SK-N-SH (cell line): Measurements from ENCODE around the gene PRR22. TPM values are rescaled to one million over a fixed set of nuclear protein-coding genes. Genes with fewer than 3 reads are reported as not detected.
A peak's percentile ranks its signal among the peaks of the same experiment; 100 is the strongest.

Experiments used
- CTCF ChIA-PET: fragments of 300-600, 350-600 bp; formaldehyde crosslinking; extraction: SDS; loops from one replicate; lab custom pipeline; 2021; lab: Yijun Ruan, JAX
- POLR2A ChIA-PET: fragments of 350-600 bp; sonication (Branson Sonifier 250); formaldehyde crosslinking; extraction: SDS; loops from one replicate; lab custom pipeline; 2020; ENCODE audit warnings: antibody characterized with exemption, inconsistent platforms; lab: Yijun Ruan, JAX
- DNase-seq: peaks from one replicate; pipeline ENCODE4 v3.0.0; 2012
- H2AFZ ChIP-seq: fragments of 200-600 bp; sonication (generic); 2 replicates; pipeline ENCODE4 v1.8.1; 2016; ENCODE audit warnings: antibody characterized with exemption, mild to moderate bottlenecking, low read depth
- H3F3A ChIP-seq: fragments of 200-600 bp; sonication (generic); replicated peaks from 2 replicates; pipeline ENCODE3; 2016; ENCODE audit warnings: antibody characterized with exemption, mild to moderate bottlenecking; ENCODE audit not compliant: insufficient read depth
- H3K27ac ChIP-seq, 2 experiments: fragments of 200-500 bp in 1 of 2; fragments of 200-600 bp in 1 of 2; sonication (Bioruptor generic) in 1 of 2; sonication (generic), shearing (Covaris generic) in 1 of 2; 2 replicates each; pipeline versions ENCODE4 v1.5.1 to v1.6.1; 2014 to 2016; ENCODE audit warnings: low read depth in 2 of 2, inconsistent platforms in 1 of 2, low read length in 1 of 2, mild to moderate bottlenecking in 1 of 2, mixed read lengths in 1 of 2
- H3K27me3 ChIP-seq: fragments of 200-600 bp; sonication (generic), shearing (Covaris generic); 2 replicates; pipeline ENCODE4 v1.6.1; 2016; ENCODE audit warnings: mixed run types; ENCODE audit not compliant: insufficient read depth
- H3K36me3 ChIP-seq, 2 experiments: fragments of 200-500 bp in 1 of 2; fragments of 200-600 bp in 1 of 2; sonication (Bioruptor generic) in 1 of 2; sonication (generic) in 1 of 2; replicated peaks in 1 of 2; 2 replicates each; pipeline versions ENCODE3 to v1.5.1; 2014 to 2016; ENCODE audit warnings: low read length in 1 of 2, mild to moderate bottlenecking in 1 of 2; ENCODE audit not compliant: insufficient read depth in 2 of 2, control insufficient read depth in 1 of 2
- H3K4me1 ChIP-seq, 2 experiments: fragments of 200-500 bp in 1 of 2; fragments of 200-600 bp in 1 of 2; sonication (Bioruptor generic) in 1 of 2; sonication (generic), shearing (Covaris generic) in 1 of 2; 2 replicates each; pipeline versions ENCODE4 v1.5.1 to v1.6.1; 2014 to 2016; ENCODE audit warnings: low read depth in 1 of 2, low read length in 1 of 2, mixed run types in 1 of 2; ENCODE audit not compliant: insufficient read depth in 2 of 2, control insufficient read depth in 1 of 2
- H3K4me2 ChIP-seq: fragments of 200-600 bp; sonication (generic), shearing (Covaris generic); 2 replicates; pipeline ENCODE4 v1.6.1; 2017; ENCODE audit warnings: mixed run types
- H3K4me3 ChIP-seq, 2 experiments: fragments of 200-500 bp in 1 of 2; fragments of 200-600 bp in 1 of 2; sonication (Bioruptor generic) in 1 of 2; sonication (generic), shearing (Covaris generic) in 1 of 2; 2 replicates each; pipeline versions ENCODE4 v1.5.1 to v1.8.1; 2014 to 2016; ENCODE audit warnings: low read depth in 2 of 2, inconsistent platforms in 1 of 2, low read length in 1 of 2, mild to moderate bottlenecking in 1 of 2, mixed read lengths in 1 of 2, moderate library complexity in 1 of 2
- H3K79me2 ChIP-seq: fragments of 200-600 bp; sonication (generic); 2 replicates; pipeline ENCODE4 v1.8.1; 2017; ENCODE audit warnings: mild to moderate bottlenecking; ENCODE audit not compliant: insufficient read depth
- H3K9ac ChIP-seq: fragments of 200-600 bp; sonication (generic); 2 replicates; pipeline ENCODE4 v1.6.1; 2017; ENCODE audit warnings: mixed run types
- H3K9me2 ChIP-seq: fragments of 200-600 bp; sonication (generic); 2 replicates; pipeline ENCODE4 v1.6.1; 2017; ENCODE audit warnings: mixed run types
- H3K9me3 ChIP-seq: fragments of 200-600 bp; sonication (generic); 2 replicates; pipeline ENCODE4 v1.6.1; 2017; ENCODE audit warnings: mixed run types, mild to moderate bottlenecking, moderate library complexity
- H4K20me1 ChIP-seq: fragments of 200-600 bp; sonication (generic); 2 replicates; pipeline ENCODE4 v1.6.1; 2017; ENCODE audit warnings: mild to moderate bottlenecking, mixed run types; ENCODE audit not compliant: insufficient read depth
- CHD2 ChIP-seq: fragments of 150-350 bp; IDR thresholded peaks from 2 replicates; pipeline ENCODE4 v1.6.1; 2018; ENCODE audit warnings: low read length; ENCODE audit not compliant: partially characterized antibody
- EZH2phosphoT487 ChIP-seq: fragments of 200-600 bp; sonication (generic); IDR thresholded peaks from 2 replicates; pipeline ENCODE4 v1.6.1; 2017; ENCODE audit warnings: low read depth, mixed run types, mild to moderate bottlenecking, antibody characterized with exemption, moderate library complexity, borderline replicate concordance
- FOXM1 ChIP-seq: IDR thresholded peaks from 2 replicates; pipeline ENCODE4 v1.4.0; 2012; ENCODE audit warnings: low read depth, mild to moderate bottlenecking
- GABPA ChIP-seq: IDR thresholded peaks from 2 replicates; pipeline ENCODE4 v1.4.0; 2012; ENCODE audit warnings: low read depth, mild to moderate bottlenecking
- GATA2 ChIP-seq: sonication (generic); formaldehyde crosslinking; IDR thresholded peaks from 2 replicates; pipeline ENCODE4 v1.5.0; 2020; ENCODE audit warnings: mild to moderate bottlenecking, missing genetic modification reagents
- MXI1 ChIP-seq: IDR thresholded peaks from 2 replicates; pipeline ENCODE4 v1.6.1; 2012; ENCODE audit warnings: mild to moderate bottlenecking, low read depth, low read length, improper control_type of control experiment
- POLR2AphosphoS5 ChIP-seq: IDR thresholded peaks from 2 replicates; pipeline ENCODE4 v1.6.1; 2012; ENCODE audit warnings: low read depth, low read length
- RCOR1 ChIP-seq: fragments of 150-350 bp; IDR thresholded peaks from 2 replicates; pipeline ENCODE4 v1.6.1; 2017; ENCODE audit warnings: antibody characterized with exemption, low read length
- SIN3A ChIP-seq: IDR thresholded peaks from 2 replicates; pipeline ENCODE4 v1.6.1; 2012; ENCODE audit warnings: low read depth, mild to moderate bottlenecking, low read length, moderate library complexity, borderline replicate concordance
- SMC3 ChIP-seq: IDR thresholded peaks from 2 replicates; pipeline ENCODE4 v1.6.1; 2012; ENCODE audit warnings: low read depth, low read length, improper control_type of control experiment
- TCF12 ChIP-seq: IDR thresholded peaks from 2 replicates; pipeline ENCODE4 v1.4.0; 2012
- TEAD4 ChIP-seq: IDR thresholded peaks from 2 replicates; pipeline ENCODE4 v1.4.0; 2012; ENCODE audit warnings: mild to moderate bottlenecking, borderline replicate concordance; ENCODE audit not compliant: insufficient read depth
- whole genome bisulfite sequencing: methylation state at CpG from one replicate; pipeline ENCODE4 v1.1.6; 2017; ENCODE audit warnings: low lambda C conversion rate; 5-methylcytosine and 5-hydroxymethylcytosine counted together
- polyA plus RNA-seq, 3 experiments: library from polyadenylated mRNA; depleted of rRNA; stranded (reverse); fragments of >200 nt; gene quantifications; 2 replicates each; pipeline ENCODE4 v1.2.3, GENCODE V29; 2012
- TF ChIP-seq, protein P1 (sequence below): IDR thresholded peaks from 2 replicates; pipeline ENCODE4 v1.4.0; 2012; ENCODE audit warnings: low read depth, borderline replicate concordance
- TF ChIP-seq, protein P2 (sequence below): fragments of 150-350 bp; IDR thresholded peaks from 2 replicates; pipeline ENCODE4 v1.6.1; 2016; ENCODE audit warnings: mild to moderate bottlenecking, low read depth, low read length
- TF ChIP-seq, protein P3 (sequence below): IDR thresholded peaks from 2 replicates; pipeline ENCODE4 v1.4.0; 2012; ENCODE audit warnings: low read depth
- TF ChIP-seq, protein P4 (sequence below): IDR thresholded peaks from 2 replicates; pipeline ENCODE4 v1.4.0; 2012; ENCODE audit warnings: low read depth, borderline replicate concordance

PRR22 gene
- polyA plus RNA-seq, 1 of the 3 experiments (the other 2 are of a cell fraction): 0.82 TPM

DNA sequence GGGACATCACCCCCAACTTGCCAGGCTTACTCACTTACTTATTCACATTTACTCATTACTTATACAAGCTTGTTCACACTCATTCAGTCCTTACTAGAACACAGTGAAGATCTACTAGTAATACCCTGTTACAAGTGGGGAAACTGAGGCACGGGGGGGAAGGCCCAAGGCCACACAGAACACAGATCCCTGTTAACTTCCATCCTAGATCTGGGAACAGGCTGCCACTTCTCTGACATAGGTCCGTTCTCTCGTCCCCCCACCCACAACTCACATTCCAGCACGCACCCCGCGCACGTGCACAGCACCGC, 18.9 kb upstream of the PRR22 start:
- Histone ChIP-seq H3K27ac (no peak overlapping the region), H4K20me1 (no peaks in the 10 kb centered on the region), H3K4me3 (peak overlapping the region; percentile 30 to 56; a peak in 3 of 4 replicates), H3K9ac (no peak overlapping the region), H3K79me2 (no peaks in the 10 kb centered on the region), H3K36me3 (no peaks in the 10 kb centered on the region), H3K9me3 (no peaks in the 10 kb centered on the region), H3K4me2 (peak overlapping the region; percentile 83), H3K27me3 (peaks cover 6% of the 10 kb centered on the region; the same call in 1 of the 2 replicates), H3F3A (no peaks in the 10 kb centered on the region), H3K9me2 (no peaks in the 10 kb centered on the region), H3K4me1 (peaks cover 3 to 35% of the 10 kb centered on the region in 2 experiments; a peak in 1 of 4 replicates), H2AFZ (peak overlapping the region; percentile 99)
- TF ChIP-seq CHD2 (no peak), GATA2 (CRISPR knock-in tag) (no peak), GABPA (no peak), SIN3A (no peak), FOXM1 (no peak), SMC3 (no peak), TCF12 (no peak), RCOR1 (no peak), EZH2phosphoT487 (no peak), TEAD4 (no peak), POLR2AphosphoS5 (no peak), MXI1 (no peak)
- TF ChIP-seq, protein P1, sequence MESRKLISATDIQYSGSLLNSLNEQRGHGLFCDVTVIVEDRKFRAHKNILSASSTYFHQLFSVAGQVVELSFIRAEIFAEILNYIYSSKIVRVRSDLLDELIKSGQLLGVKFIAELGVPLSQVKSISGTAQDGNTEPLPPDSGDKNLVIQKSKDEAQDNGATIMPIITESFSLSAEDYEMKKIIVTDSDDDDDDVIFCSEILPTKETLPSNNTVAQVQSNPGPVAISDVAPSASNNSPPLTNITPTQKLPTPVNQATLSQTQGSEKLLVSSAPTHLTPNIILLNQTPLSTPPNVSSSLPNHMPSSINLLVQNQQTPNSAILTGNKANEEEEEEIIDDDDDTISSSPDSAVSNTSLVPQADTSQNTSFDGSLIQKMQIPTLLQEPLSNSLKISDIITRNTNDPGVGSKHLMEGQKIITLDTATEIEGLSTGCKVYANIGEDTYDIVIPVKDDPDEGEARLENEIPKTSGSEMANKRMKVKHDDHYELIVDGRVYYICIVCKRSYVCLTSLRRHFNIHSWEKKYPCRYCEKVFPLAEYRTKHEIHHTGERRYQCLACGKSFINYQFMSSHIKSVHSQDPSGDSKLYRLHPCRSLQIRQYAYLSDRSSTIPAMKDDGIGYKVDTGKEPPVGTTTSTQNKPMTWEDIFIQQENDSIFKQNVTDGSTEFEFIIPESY: no peak
- TF ChIP-seq, protein P2, sequence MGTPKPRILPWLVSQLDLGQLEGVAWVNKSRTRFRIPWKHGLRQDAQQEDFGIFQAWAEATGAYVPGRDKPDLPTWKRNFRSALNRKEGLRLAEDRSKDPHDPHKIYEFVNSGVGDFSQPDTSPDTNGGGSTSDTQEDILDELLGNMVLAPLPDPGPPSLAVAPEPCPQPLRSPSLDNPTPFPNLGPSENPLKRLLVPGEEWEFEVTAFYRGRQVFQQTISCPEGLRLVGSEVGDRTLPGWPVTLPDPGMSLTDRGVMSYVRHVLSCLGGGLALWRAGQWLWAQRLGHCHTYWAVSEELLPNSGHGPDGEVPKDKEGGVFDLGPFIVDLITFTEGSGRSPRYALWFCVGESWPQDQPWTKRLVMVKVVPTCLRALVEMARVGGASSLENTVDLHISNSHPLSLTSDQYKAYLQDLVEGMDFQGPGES: no peak
- TF ChIP-seq, protein P3, sequence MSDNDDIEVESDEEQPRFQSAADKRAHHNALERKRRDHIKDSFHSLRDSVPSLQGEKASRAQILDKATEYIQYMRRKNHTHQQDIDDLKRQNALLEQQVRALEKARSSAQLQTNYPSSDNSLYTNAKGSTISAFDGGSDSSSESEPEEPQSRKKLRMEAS: no peak
- TF ChIP-seq, protein P4, sequence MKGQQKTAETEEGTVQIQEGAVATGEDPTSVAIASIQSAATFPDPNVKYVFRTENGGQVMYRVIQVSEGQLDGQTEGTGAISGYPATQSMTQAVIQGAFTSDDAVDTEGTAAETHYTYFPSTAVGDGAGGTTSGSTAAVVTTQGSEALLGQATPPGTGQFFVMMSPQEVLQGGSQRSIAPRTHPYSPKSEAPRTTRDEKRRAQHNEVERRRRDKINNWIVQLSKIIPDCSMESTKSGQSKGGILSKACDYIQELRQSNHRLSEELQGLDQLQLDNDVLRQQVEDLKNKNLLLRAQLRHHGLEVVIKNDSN: no peak
- ChIA-PET CTCF (interaction anchor here (0.6 to 3.9 kb wide), 67 partner anchors 10 to 345 kb away, joined by 3 to 73 read pairs (median 6); partner anchors contain the start of genes CAPS, CATSPERD, DUS3L and LONP1), POLR2A (interaction anchor here (0.7 to 1.5 kb wide), 4 partner anchors 20 to 92 kb away, joined by 3 to 15 read pairs (median 4); no protein-coding TSS in a partner anchor)
- no peak for DNase-seq
- 57% methylated on average over 8 of the region's 8 CpGs for WGBS
